Keratinocyte (primary cell): Measurements from ENCODE around the gene DTX4.

Experiments
- EZH2 ChIP-seq: IDR thresholded peaks from one replicate; pipeline ENCODE4 v1.6.1; 2012; ENCODE audit warnings: inconsistent platforms, mild to moderate bottlenecking, low read length, moderate library complexity
- TF ChIP-seq, protein P1 (sequence below), 3 experiments: IDR thresholded peaks in 1 of 3; conservative IDR thresholded peaks in 1 of 3; optimal IDR thresholded peaks in 1 of 3; 2 replicates in 2 of 3; 3 replicates in 1 of 3; pipeline versions ENCODE3 to v1.5.1; 2011; ENCODE audit warnings: low read length in 3 of 3, mild to moderate bottlenecking in 3 of 3, moderate library complexity in 2 of 3, control low read depth in 1 of 3, inconsistent platforms in 1 of 3; ENCODE audit not compliant: insufficient read depth in 2 of 3; ENCODE audit errors: extremely low read depth in 1 of 3

DNA sequence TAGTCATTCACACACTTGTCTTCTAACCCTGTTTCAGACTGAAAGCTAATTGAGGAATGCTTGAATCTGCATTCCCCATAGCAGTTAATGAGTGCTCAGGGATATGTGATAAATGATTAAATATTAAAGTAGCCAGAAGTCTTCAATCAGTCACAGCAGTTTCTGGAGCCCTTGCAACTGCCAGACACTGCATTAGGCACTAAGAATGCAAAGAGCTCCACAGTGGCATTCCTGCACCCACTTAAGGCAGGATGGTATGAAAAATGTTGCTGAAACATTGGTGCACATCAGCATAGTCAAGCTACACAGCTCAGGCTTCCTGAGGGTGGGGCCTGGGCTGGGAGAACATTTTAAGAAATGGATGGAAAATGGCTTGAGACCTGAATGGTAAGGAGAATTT is 6.5 kb downstream of the DTX4 start:
- TF ChIP-seq, protein P1, sequence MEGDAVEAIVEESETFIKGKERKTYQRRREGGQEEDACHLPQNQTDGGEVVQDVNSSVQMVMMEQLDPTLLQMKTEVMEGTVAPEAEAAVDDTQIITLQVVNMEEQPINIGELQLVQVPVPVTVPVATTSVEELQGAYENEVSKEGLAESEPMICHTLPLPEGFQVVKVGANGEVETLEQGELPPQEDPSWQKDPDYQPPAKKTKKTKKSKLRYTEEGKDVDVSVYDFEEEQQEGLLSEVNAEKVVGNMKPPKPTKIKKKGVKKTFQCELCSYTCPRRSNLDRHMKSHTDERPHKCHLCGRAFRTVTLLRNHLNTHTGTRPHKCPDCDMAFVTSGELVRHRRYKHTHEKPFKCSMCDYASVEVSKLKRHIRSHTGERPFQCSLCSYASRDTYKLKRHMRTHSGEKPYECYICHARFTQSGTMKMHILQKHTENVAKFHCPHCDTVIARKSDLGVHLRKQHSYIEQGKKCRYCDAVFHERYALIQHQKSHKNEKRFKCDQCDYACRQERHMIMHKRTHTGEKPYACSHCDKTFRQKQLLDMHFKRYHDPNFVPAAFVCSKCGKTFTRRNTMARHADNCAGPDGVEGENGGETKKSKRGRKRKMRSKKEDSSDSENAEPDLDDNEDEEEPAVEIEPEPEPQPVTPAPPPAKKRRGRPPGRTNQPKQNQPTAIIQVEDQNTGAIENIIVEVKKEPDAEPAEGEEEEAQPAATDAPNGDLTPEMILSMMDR (optimal IDR thresholded peaks at IDR 0.05 in 1 of 3, IDR thresholded peaks at IDR 0.05 in 1 of 3, conservative IDR thresholded peaks at IDR 0.05 in 1 of 3; ENCODE audit: extremely low read depth in 1 of 3, insufficient read depth in 2 of 3, low read length in 3 of 3), result no peak
- TF ChIP-seq EZH2, result no peak
